OCI-LY3 (cell line): ENCODE measurements around the gene PTPRT.
A peak's percentile ranks its signal among the peaks of the same experiment; 100 is the strongest.

ENCODE experiments used
- H2AFZ ChIP-seq: fragments of 200-600, 300-600 bp; shearing (Covaris generic); 2 replicates; pipeline ENCODE4 v1.6.0; 2014; ENCODE audit warnings: antibody characterized with exemption, low read depth, low read length
- H3K27ac ChIP-seq: fragments of 200-600, 300-600 bp; sonication (generic); 2 replicates; pipeline ENCODE4 v1.5.1; 2014; ENCODE audit warnings: mild to moderate bottlenecking, low read length, moderate library complexity, mixed read lengths
- H3K27me3 ChIP-seq: fragments of 200-600, 300-600 bp; sonication (generic); 2 replicates; pipeline ENCODE4 v1.6.1; 2014; ENCODE audit warnings: low read depth, low read length, mixed read lengths
- H3K36me3 ChIP-seq: fragments of 200-600, 300-600 bp; sonication (generic); replicated peaks from 2 replicates; pipeline ENCODE3; 2014; ENCODE audit warnings: low read depth, low read length, mixed read lengths
- H3K4me1 ChIP-seq: fragments of 300-600, 200-600 bp; sonication (generic); 2 replicates; pipeline ENCODE4 v1.6.1; 2014; ENCODE audit warnings: low read length, mixed read lengths
- H3K4me2 ChIP-seq: fragments of 200-600, 300-600 bp; sonication (generic); 2 replicates; pipeline ENCODE4 v1.6.1; 2014; ENCODE audit warnings: low read length, mixed read lengths
- H3K4me3 ChIP-seq: fragments of 300-600, 200-600 bp; sonication (generic); 2 replicates; pipeline ENCODE4 v1.5.1; 2014; ENCODE audit warnings: antibody characterized with exemption, mild to moderate bottlenecking, low read length, moderate library complexity
- H3K79me2 ChIP-seq: fragments of 300-600, 200-600 bp; shearing (Covaris generic); 2 replicates; pipeline ENCODE4 v1.6.1; 2014; ENCODE audit warnings: mild to moderate bottlenecking, low read length, mixed read lengths
- H3K9ac ChIP-seq: fragments of 300-600, 200-600 bp; shearing (Covaris generic); 2 replicates; pipeline ENCODE4 v1.6.0; 2014; ENCODE audit warnings: mild to moderate bottlenecking, low read length, moderate library complexity
- H3K9me3 ChIP-seq: fragments of 200-600, 300-600 bp; shearing (Covaris generic); 2 replicates; pipeline ENCODE4 v1.6.1; 2014; ENCODE audit warnings: low read length, mixed read lengths; ENCODE audit not compliant: insufficient read depth
- H4K20me1 ChIP-seq: fragments of 200-600, 300-600 bp; sonication (generic); 2 replicates; pipeline ENCODE4 v1.6.1; 2016; ENCODE audit warnings: low read length, mixed read lengths; ENCODE audit not compliant: insufficient read depth
- CTCF ChIP-seq: fragments of 200-600, 300-600 bp; sonication (generic); IDR thresholded peaks from 2 replicates; pipeline ENCODE4 v1.5.1; 2014; ENCODE audit warnings: antibody characterized with exemption, low read length, low read depth
- EZH2phosphoT487 ChIP-seq: fragments of 200-600 bp; shearing (Covaris generic); IDR thresholded peaks from 2 replicates; pipeline ENCODE4 v1.6.1; 2018; ENCODE audit warnings: antibody characterized with exemption, mixed run types, low read depth

PTPRT gene

GRCh38 chr20:43188861-43189553, 699 bp downstream of the PTPRT start:
- no peak overlapping the region for H3K27ac ChIP-seq

GRCh38 chr20:43188234-43188653, 1.5 kb downstream of the PTPRT start:
- Histone ChIP-seq H3K9ac (no peak overlapping the region), H3K4me2 (no peak overlapping the region), H3K4me3 (no peak overlapping the region), H3K27ac (no peak overlapping the region), H3K27me3 (peaks cover 28% of the 10 kb centered on the region), H3K4me1 (0 out of 2 replicates have a peak, but pooled peaks cover 2% of the 10 kb centered on the region), H2AFZ (no peak overlapping the region), H3K9me3 (no peaks in the 10 kb centered on the region), H3K79me2 (no peaks in the 10 kb centered on the region), H4K20me1 (peaks cover 4% of the 10 kb centered on the region; the same call in 1 of the 2 replicates), H3K36me3 (no peaks in the 10 kb centered on the region)
- TF ChIP-seq EZH2phosphoT487 (no peak), CTCF (no peak)

More at GRCh38 chr20:43188861-43189553, 699 bp downstream of the PTPRT start:
- no peaks in the 10 kb centered on the region for H3K79me2 ChIP-seq
- no peak for TF ChIP-seq CTCF
- no peak for TF ChIP-seq EZH2phosphoT487
- no peaks in the 10 kb centered on the region for H3K36me3 ChIP-seq
- peaks cover 4% of the 10 kb centered on the region; the same call in 1 of the 2 replicates for H4K20me1 ChIP-seq
- H3K9ac ChIP-seq = no peak overlapping the region
- H3K4me3 ChIP-seq = no peak overlapping the region
- H2AFZ ChIP-seq = no peak overlapping the region
- H3K4me1 ChIP-seq = 0 out of 2 replicates have a peak, but pooled peaks cover 2% of the 10 kb centered on the region
- H3K9me3 ChIP-seq = no peaks in the 10 kb centered on the region
- H3K27me3 ChIP-seq = peaks cover 27% of the 10 kb centered on the region
- H3K4me2 ChIP-seq = no peak overlapping the region

- peaks cover 4% of the 10 kb centered on the region; the same call in 1 of the 2 replicates for H4K20me1 ChIP-seq
- H3K27ac ChIP-seq = no peak overlapping the region
- H3K9ac ChIP-seq = no peak overlapping the region
- no peak overlapping the region for H2AFZ ChIP-seq
- no peak overlapping the region for H3K4me3 ChIP-seq
- no peak for TF ChIP-seq EZH2phosphoT487
- peak; percentile 99 for TF ChIP-seq CTCF
- H3K4me2 ChIP-seq = no peak overlapping the region
- H3K9me3 ChIP-seq = no peaks in the 10 kb centered on the region
- H3K36me3 ChIP-seq = no peaks in the 10 kb centered on the region
- peaks cover 30% of the 10 kb centered on the region for H3K27me3 ChIP-seq
- H3K79me2 ChIP-seq = no peaks in the 10 kb centered on the region
- 0 out of 2 replicates have a peak, but pooled peaks cover 2% of the 10 kb centered on the region for H3K4me1 ChIP-seq
Observed at GRCh38 chr20:43187476-43188233, 2.1 kb downstream of the PTPRT start.

- 0 out of 2 replicates have a peak, but pooled peaks cover 2% of the 10 kb centered on the region for H3K4me1 ChIP-seq
- TF ChIP-seq EZH2phosphoT487 = no peak
- TF ChIP-seq CTCF = no peak
- H2AFZ ChIP-seq = no peak overlapping the region
- H3K79me2 ChIP-seq = no peaks in the 10 kb centered on the region
- no peaks in the 10 kb centered on the region for H3K36me3 ChIP-seq
- no peak overlapping the region for H3K4me3 ChIP-seq
- peaks cover 31% of the 10 kb centered on the region for H3K27me3 ChIP-seq
- H3K4me2 ChIP-seq = no peak overlapping the region
- H4K20me1 ChIP-seq = peaks cover 4% of the 10 kb centered on the region; the same call in 1 of the 2 replicates
- H3K9me3 ChIP-seq = no peaks in the 10 kb centered on the region
- no peak overlapping the region for H3K9ac ChIP-seq
- no peak overlapping the region for H3K27ac ChIP-seq
Observed at GRCh38 chr20:43186312-43186711, 3.4 kb downstream of the PTPRT start.
